Liver (tissue), 9 donors: ENCODE results near the gene PTMA. TPM values are rescaled to one million over a fixed set of nuclear protein-coding genes. Genes with fewer than 3 reads are reported as not detected.

Experiments
- DNase-seq: peaks from one replicate; pipeline ENCODE4 v3.0.0-alpha.2; 2017; ENCODE audit warnings: low spot score
- H3K27ac ChIP-seq, 2 donors: one replicate each; pipeline ENCODE4 v1.7.0; 2013; ENCODE audit warnings: inconsistent platforms in 2 of 2, low read length in 2 of 2, control low read depth in 1 of 2, low read depth in 1 of 2, mild to moderate bottlenecking in 1 of 2
- H3K27me3 ChIP-seq, 4 donors: one replicate each; pipeline versions ENCODE4 v1.6.1 to v1.7.0; 2013; ENCODE audit warnings: low read length in 3 of 4, inconsistent platforms in 1 of 4, mild to moderate bottlenecking in 1 of 4, moderate library complexity in 1 of 4; ENCODE audit not compliant: control insufficient read depth in 4 of 4, insufficient read depth in 4 of 4
- H3K36me3 ChIP-seq, 4 donors: one replicate each; pipeline versions ENCODE4 v1.6.1 to v1.7.0; 2013; ENCODE audit warnings: low read length in 3 of 4, mild to moderate bottlenecking in 3 of 4, low read depth in 1 of 4, moderate library complexity in 1 of 4; ENCODE audit not compliant: control insufficient read depth in 4 of 4, insufficient read depth in 3 of 4
- H3K4me1 ChIP-seq, 4 donors: one replicate each; pipeline versions ENCODE4 v1.6.1 to v1.7.0; 2013; ENCODE audit warnings: low read length in 3 of 4, mild to moderate bottlenecking in 3 of 4, moderate library complexity in 1 of 4; ENCODE audit not compliant: control insufficient read depth in 4 of 4, insufficient read depth in 4 of 4
- H3K4me3 ChIP-seq, 3 donors: one replicate each; pipeline versions ENCODE4 v1.6.1 to v1.7.0; 2013; ENCODE audit warnings: low read length in 3 of 3, control low read depth in 1 of 3, low read depth in 1 of 3, mild to moderate bottlenecking in 1 of 3
- H3K9ac ChIP-seq, 2 donors: one replicate each; pipeline ENCODE4 v1.7.0; 2013; ENCODE audit warnings: low read length in 2 of 2, mild to moderate bottlenecking in 2 of 2, moderate library complexity in 2 of 2, control low read depth in 1 of 2, low read depth in 1 of 2
- H3K9me3 ChIP-seq, 4 donors: one replicate each; pipeline versions ENCODE4 v1.6.1 to v1.7.0; 2013; ENCODE audit warnings: low read length in 3 of 4; ENCODE audit not compliant: control insufficient read depth in 4 of 4
- EGR1 ChIP-seq, 2 donors: IDR thresholded peaks; 2 replicates each; pipeline ENCODE4 v1.6.1; 2016 to 2018; ENCODE audit warnings: antibody characterized with exemption in 2 of 2, low read depth in 2 of 2
- FOXA1 ChIP-seq: IDR thresholded peaks from 2 replicates; pipeline ENCODE4 v1.6.1; 2016; ENCODE audit warnings: antibody characterized with exemption
- FOXA2 ChIP-seq: IDR thresholded peaks from 2 replicates; pipeline ENCODE4 v1.6.1; 2016; ENCODE audit warnings: antibody characterized with exemption
- HNF4A ChIP-seq, 2 donors: conservative IDR thresholded peaks; 2 replicates each; pipeline ENCODE4 v1.6.1; 2016; ENCODE audit warnings: antibody characterized with exemption in 2 of 2, mild to moderate bottlenecking in 2 of 2
- TAF1 ChIP-seq: conservative IDR thresholded peaks from 2 replicates; pipeline ENCODE4 v1.6.1; 2016; ENCODE audit warnings: antibody characterized with exemption, mild to moderate bottlenecking
- YY1 ChIP-seq: IDR thresholded peaks from 2 replicates; pipeline ENCODE4 v1.6.1; 2016; ENCODE audit warnings: antibody characterized with exemption, mild to moderate bottlenecking
- WGBS: extraction: QIAGEN DNeasy Blood & Tissue Kit; methylation state at CpG from one replicate; pipeline ENCODE4 v1.1.7; 2013; 5-methylcytosine and 5-hydroxymethylcytosine counted together
- polyA plus RNA-seq, 2 donors: library from polyadenylated mRNA; stranded (reverse) in 1 of 2; unstranded in 1 of 2; fragments of 200-250 nt in 1 of 2; fragments of >200 nt in 1 of 2; fragmentation: Nextera tagmentation in 1 of 2; extraction: Ambion mirVana in 1 of 2; gene quantifications; one replicate each; pipeline versions ENCODE4 v1.2.1 to v1.2.3, GENCODE V29; 2013 to 2015
- total RNA-seq, 2 donors: library from RNA; depleted of rRNA; stranded (reverse); fragments of >200 nt; gene quantifications; one replicate each; pipeline ENCODE4 v1.2.3, GENCODE V29; 2014
- TF ChIP-seq, protein P1 (sequence below): IDR thresholded peaks from 2 replicates; pipeline ENCODE4 v1.6.1; 2016; ENCODE audit warnings: antibody characterized with exemption
- TF ChIP-seq, protein P2 (sequence below): IDR thresholded peaks from 2 replicates; pipeline ENCODE4 v1.6.1; 2016; ENCODE audit warnings: antibody characterized with exemption
- TF ChIP-seq, protein P3 (sequence below): fragments of 150-350 bp; IDR thresholded peaks from 2 replicates; pipeline ENCODE4 v1.5.1; 2017; ENCODE audit warnings: improper control_type of control experiment, low read depth, low read length; ENCODE audit not compliant: missing input control
- TF ChIP-seq, protein P4 (sequence below): IDR thresholded peaks from 2 replicates; pipeline ENCODE4 v1.6.1; 2016; ENCODE audit warnings: antibody characterized with exemption, mild to moderate bottlenecking
- donor health status: healthy.
- donor health status: healthy.
- donor health status: healthy.
- donor health status: healthy.
- donor health status: healthy.

PTMA gene
- total and polyA plus RNA-seq, 4 donors: 201 to 523 (median 366) TPM

DNA sequence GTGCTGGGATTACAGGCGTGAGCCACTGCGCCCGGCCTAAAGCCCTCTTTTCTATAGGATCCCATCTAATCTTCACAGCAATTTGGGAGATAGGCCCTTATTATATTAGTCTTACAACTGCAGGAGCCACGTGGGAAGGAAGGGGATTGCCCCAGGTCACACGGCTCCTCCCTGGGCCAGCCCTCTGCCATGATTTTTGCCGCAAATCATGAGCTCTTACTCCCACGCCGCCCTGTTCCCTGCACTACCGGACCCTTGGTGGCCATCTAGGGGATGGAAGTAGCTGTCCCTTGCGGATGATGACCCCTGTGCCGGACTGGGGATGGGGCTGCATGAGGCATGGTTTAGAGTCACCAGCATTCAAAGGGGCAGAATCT lies 28.4 kb upstream of the PTMA start:
- Histone ChIP-seq H3K9me3 (no peaks in the 10 kb centered on the region), H3K36me3 (no peaks in the 10 kb centered on the region), H3K4me3 (no peak overlapping the region), H3K27ac (peak overlapping the region; percentile 90 to 95), H3K4me1 (peaks cover 6 to 25% (median 16%) of the 10 kb centered on the region in 4 donors), H3K27me3 (no peaks in the 10 kb centered on the region), H3K9ac (no peak overlapping the region)
- TF ChIP-seq, protein P1, sequence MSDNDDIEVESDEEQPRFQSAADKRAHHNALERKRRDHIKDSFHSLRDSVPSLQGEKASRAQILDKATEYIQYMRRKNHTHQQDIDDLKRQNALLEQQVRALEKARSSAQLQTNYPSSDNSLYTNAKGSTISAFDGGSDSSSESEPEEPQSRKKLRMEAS: no peak
- TF ChIP-seq, protein P2, sequence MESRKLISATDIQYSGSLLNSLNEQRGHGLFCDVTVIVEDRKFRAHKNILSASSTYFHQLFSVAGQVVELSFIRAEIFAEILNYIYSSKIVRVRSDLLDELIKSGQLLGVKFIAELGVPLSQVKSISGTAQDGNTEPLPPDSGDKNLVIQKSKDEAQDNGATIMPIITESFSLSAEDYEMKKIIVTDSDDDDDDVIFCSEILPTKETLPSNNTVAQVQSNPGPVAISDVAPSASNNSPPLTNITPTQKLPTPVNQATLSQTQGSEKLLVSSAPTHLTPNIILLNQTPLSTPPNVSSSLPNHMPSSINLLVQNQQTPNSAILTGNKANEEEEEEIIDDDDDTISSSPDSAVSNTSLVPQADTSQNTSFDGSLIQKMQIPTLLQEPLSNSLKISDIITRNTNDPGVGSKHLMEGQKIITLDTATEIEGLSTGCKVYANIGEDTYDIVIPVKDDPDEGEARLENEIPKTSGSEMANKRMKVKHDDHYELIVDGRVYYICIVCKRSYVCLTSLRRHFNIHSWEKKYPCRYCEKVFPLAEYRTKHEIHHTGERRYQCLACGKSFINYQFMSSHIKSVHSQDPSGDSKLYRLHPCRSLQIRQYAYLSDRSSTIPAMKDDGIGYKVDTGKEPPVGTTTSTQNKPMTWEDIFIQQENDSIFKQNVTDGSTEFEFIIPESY: no peak
- 80% methylated on average over 11 of the region's 11 CpGs for WGBS
- no peak for DNase-seq

GRCh38 chr2:231680285-231680991 lies 27.9 kb upstream of the PTMA start:
- H3K9ac ChIP-seq: no peak overlapping the region
- H3K27me3 ChIP-seq: no peaks in the 10 kb centered on the region
- WGBS: 24% methylated on average over 39 of the region's 39 CpGs
- peak overlapping the region; percentile 90 to 95 for H3K27ac ChIP-seq
- H3K9me3 ChIP-seq: no peaks in the 10 kb centered on the region
- no peak for DNase-seq
- H3K4me3 ChIP-seq: peak overlapping the region; percentile 69 to 73 (median 72)
- peaks cover 6 to 21% (median 12%) of the 10 kb centered on the region in 4 donors for H3K4me1 ChIP-seq
- no peaks in the 10 kb centered on the region for H3K36me3 ChIP-seq
- TF ChIP-seq, protein P2: no peak
- TF ChIP-seq YY1 (no peak), FOXA2 (no peak), HNF4A (conservative IDR thresholded peaks at IDR 0.05) (no peak), FOXA1 (no peak), TAF1 (no peak), EGR1 (IDR thresholded peaks at IDR 0.05; ENCODE audit: low read depth in 2 of 2) (no peak)
- TF ChIP-seq, protein P3, sequence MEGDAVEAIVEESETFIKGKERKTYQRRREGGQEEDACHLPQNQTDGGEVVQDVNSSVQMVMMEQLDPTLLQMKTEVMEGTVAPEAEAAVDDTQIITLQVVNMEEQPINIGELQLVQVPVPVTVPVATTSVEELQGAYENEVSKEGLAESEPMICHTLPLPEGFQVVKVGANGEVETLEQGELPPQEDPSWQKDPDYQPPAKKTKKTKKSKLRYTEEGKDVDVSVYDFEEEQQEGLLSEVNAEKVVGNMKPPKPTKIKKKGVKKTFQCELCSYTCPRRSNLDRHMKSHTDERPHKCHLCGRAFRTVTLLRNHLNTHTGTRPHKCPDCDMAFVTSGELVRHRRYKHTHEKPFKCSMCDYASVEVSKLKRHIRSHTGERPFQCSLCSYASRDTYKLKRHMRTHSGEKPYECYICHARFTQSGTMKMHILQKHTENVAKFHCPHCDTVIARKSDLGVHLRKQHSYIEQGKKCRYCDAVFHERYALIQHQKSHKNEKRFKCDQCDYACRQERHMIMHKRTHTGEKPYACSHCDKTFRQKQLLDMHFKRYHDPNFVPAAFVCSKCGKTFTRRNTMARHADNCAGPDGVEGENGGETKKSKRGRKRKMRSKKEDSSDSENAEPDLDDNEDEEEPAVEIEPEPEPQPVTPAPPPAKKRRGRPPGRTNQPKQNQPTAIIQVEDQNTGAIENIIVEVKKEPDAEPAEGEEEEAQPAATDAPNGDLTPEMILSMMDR: no peak
- TF ChIP-seq, protein P4, sequence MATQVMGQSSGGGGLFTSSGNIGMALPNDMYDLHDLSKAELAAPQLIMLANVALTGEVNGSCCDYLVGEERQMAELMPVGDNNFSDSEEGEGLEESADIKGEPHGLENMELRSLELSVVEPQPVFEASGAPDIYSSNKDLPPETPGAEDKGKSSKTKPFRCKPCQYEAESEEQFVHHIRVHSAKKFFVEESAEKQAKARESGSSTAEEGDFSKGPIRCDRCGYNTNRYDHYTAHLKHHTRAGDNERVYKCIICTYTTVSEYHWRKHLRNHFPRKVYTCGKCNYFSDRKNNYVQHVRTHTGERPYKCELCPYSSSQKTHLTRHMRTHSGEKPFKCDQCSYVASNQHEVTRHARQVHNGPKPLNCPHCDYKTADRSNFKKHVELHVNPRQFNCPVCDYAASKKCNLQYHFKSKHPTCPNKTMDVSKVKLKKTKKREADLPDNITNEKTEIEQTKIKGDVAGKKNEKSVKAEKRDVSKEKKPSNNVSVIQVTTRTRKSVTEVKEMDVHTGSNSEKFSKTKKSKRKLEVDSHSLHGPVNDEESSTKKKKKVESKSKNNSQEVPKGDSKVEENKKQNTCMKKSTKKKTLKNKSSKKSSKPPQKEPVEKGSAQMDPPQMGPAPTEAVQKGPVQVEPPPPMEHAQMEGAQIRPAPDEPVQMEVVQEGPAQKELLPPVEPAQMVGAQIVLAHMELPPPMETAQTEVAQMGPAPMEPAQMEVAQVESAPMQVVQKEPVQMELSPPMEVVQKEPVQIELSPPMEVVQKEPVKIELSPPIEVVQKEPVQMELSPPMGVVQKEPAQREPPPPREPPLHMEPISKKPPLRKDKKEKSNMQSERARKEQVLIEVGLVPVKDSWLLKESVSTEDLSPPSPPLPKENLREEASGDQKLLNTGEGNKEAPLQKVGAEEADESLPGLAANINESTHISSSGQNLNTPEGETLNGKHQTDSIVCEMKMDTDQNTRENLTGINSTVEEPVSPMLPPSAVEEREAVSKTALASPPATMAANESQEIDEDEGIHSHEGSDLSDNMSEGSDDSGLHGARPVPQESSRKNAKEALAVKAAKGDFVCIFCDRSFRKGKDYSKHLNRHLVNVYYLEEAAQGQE: no peak
